GM12801 (cell line): ENCODE results near the gene HS6ST3.

Experiments
- CTCF ChIP-seq: IDR thresholded peaks from one replicate; pipeline ENCODE4 v1.5.1; 2011; ENCODE audit warnings: control low read depth; ENCODE audit not compliant: insufficient read length; ENCODE audit errors: extremely low read depth

HS6ST3 gene

GRCh38 chr13:96198038-96198437, 108.1 kb downstream of the HS6ST3 start:
- no peak for TF ChIP-seq CTCF

- no peak for TF ChIP-seq CTCF
These were observed 109.4 kb downstream of the HS6ST3 start for GRCh38 chr13:96199315-96199714.

GRCh38 chr13:96200810-96201209, 110.9 kb downstream of the HS6ST3 start:
- no peak for TF ChIP-seq CTCF

- no peak for TF ChIP-seq CTCF
These were observed 112.4 kb downstream of the HS6ST3 start for GRCh38 chr13:96202315-96202714.

- no peak for TF ChIP-seq CTCF
These were observed 113.6 kb downstream of the HS6ST3 start for GRCh38 chr13:96203471-96203870.

- no peak for TF ChIP-seq CTCF
These were observed 125.0 kb downstream of the HS6ST3 start for GRCh38 chr13:96214824-96215445.

GRCh38 chr13:96216543-96216942, 126.6 kb downstream of the HS6ST3 start:
- no peak for TF ChIP-seq CTCF
